Central memory CD4-positive, alpha-beta T cell (primary cell): Measurements from ENCODE around the gene USP38.
"Not testable (repeated sequence)": the region's sequence is repeated elsewhere in the genome, so short reads cannot be mapped to it uniquely, and the experiment has no call there.

Experiments
- DNase-seq: peaks from one replicate; pipeline ENCODE4 v3.0.0; 2022

The USP38 gene

GRCh38 chr4:143267690-143268089 is 83.0 kb downstream of the USP38 start:
- DNase-seq: not testable (repeated sequence)

DNA sequence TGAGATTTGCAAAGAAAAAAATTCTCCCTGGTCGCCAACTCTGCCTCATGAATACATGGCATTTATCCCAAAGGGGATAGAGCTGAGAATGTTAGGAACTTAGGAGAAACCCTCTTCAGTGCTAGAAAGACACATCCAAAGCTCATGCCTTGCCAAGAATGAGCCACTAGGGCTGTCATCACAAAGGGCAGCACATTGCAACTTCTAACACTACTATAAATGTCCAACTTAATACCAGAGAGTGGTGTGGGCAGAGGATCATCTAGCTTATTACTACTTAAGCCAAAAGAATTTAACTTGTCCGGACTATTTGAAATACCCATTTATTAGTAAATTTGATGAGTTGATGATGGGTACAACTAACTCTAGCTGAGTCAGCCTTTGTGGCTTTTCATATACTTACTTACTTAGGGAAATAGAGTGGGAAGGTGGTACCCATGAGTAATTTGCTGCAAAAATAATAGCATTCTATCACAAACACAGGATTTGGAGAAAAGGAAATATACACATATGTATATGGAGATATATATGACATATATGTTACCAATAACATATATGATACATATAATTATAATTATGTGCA is 85.6 kb downstream of the USP38 start:
- no peak for DNase-seq
